Measurements from ENCODE around the gene PHLDB1.

DNA sequence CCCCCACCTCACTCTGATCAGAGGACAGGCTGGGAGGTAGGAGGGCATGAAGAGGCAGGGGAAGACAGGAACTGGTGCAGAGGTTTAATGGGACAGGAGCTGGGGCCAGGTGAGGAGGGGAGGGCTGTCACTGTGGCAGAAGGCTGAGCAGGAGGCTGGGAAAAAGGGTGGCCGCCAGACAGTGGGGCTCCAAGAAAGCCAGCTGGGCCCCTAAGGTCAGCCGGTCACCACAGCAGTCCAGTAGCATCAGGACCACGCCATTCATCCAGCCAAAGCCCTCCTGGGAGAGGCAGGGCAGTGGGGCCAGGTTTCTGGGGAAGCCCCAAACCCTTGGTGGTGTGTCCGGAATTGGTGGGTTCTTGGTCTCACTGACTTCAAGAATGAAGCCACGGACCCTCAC is 80.5 kb downstream of the PHLDB1 start:
- TF ChIP-seq, protein P1, sequence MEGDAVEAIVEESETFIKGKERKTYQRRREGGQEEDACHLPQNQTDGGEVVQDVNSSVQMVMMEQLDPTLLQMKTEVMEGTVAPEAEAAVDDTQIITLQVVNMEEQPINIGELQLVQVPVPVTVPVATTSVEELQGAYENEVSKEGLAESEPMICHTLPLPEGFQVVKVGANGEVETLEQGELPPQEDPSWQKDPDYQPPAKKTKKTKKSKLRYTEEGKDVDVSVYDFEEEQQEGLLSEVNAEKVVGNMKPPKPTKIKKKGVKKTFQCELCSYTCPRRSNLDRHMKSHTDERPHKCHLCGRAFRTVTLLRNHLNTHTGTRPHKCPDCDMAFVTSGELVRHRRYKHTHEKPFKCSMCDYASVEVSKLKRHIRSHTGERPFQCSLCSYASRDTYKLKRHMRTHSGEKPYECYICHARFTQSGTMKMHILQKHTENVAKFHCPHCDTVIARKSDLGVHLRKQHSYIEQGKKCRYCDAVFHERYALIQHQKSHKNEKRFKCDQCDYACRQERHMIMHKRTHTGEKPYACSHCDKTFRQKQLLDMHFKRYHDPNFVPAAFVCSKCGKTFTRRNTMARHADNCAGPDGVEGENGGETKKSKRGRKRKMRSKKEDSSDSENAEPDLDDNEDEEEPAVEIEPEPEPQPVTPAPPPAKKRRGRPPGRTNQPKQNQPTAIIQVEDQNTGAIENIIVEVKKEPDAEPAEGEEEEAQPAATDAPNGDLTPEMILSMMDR (IDR thresholded peaks at IDR 0.05; ENCODE audit: low read length), result no peak
- no peak for TF ChIP-seq EZH2 (IDR thresholded peaks at IDR 0.05; ENCODE audit: borderline replicate concordance, low read length)

Data from OCI-LY1 (cell line).